G401.6 (cell line): ENCODE data around the gene JAML.

ENCODE experiments used
- FAIRE-seq: peaks from 2 replicates; lab custom pipeline; 2012; peaks lifted over from hg19 to GRCh38; lab: Jason Lieb, UNC

Gene JAML

GRCh38 chr11:118144301-118145268 lies 80.2 kb downstream of the JAML start:
- FAIRE-seq = no peak
